ENCODE measurements around the gene CAD. TPM values are rescaled to one million over a fixed set of nuclear protein-coding genes. Genes with fewer than 3 reads are reported as not detected.

The CAD gene
- total RNA-seq, 2 donors from 2014 or later = 20.1 to 27.4 TPM

Other genes starting within 250 kb of the CAD start
- gene MAPRE3, start 246.7 kb upstream of the CAD start, total RNA-seq = 10 to 100 TPM; 11.4 to 16.3 TPM
- 10 to 100 TPM; 68.0 to 69.8 TPM for gene TMEM214, start 184.4 kb upstream of the CAD start, total RNA-seq
- gene AGBL5, start 165.7 kb upstream of the CAD start, total RNA-seq = 10 to 100 TPM; 20.0 to 22.9 TPM
- gene OST4, start 145.7 kb upstream of the CAD start, total RNA-seq = 100 to 1,000 TPM; 222 to 314 TPM
- gene EMILIN1, start 138.8 kb upstream of the CAD start, total RNA-seq = 100 to 1,000 TPM; 178 to 323 TPM
- 1 to 10 TPM; 5.7 to 7.8 TPM for gene KHK, start 130.6 kb upstream of the CAD start, total RNA-seq
- gene CGREF1, start 98.2 kb upstream of the CAD start, total RNA-seq = 10 to 100 TPM; 25.8 to 27.8 TPM
- under 1 TPM; 0.37 to 0.48 TPM for gene ABHD1, start 93.6 kb upstream of the CAD start, total RNA-seq
- gene PREB, start 82.7 kb upstream of the CAD start, total RNA-seq = 10 to 100 TPM; 90.7 to 92.3 TPM
- not detected for gene PRR30, start 78.0 kb upstream of the CAD start, total RNA-seq
- 10 to 100 TPM in 1 of 2 donors, 1 to 10 TPM in 1; 5.0 to 10.7 TPM for gene TCF23, start 68.4 kb upstream of the CAD start, total RNA-seq
- gene ATRAID, start 5.3 kb upstream of the CAD start, total RNA-seq = 100 to 1,000 TPM in 1 of 2 donors, 10 to 100 TPM in 1; 76.1 to 116 TPM
- 10 to 100 TPM; 15.3 to 16.8 TPM for gene SLC5A6, start 5.1 kb upstream of the CAD start, total RNA-seq
- gene SLC30A3, start 45.7 kb downstream of the CAD start, total RNA-seq = 1 to 10 TPM in 1 of 2 donors, under 1 TPM in 1; 0.24 to 1.4 TPM
- gene DNAJC5G, start 58.1 kb downstream of the CAD start, total RNA-seq = 1 to 10 TPM in 1 of 2 donors, under 1 TPM in 1; 0.19 to 1.0 TPM
- gene TRIM54, start 65.1 kb downstream of the CAD start, total RNA-seq = under 1 TPM; 0.32 to 0.52 TPM
- gene UCN, start 91.1 kb downstream of the CAD start, total RNA-seq = 1 to 10 TPM in 1 of 2 donors, under 1 TPM in 1; 0.95 to 1.2 TPM
- 10 to 100 TPM; 59.3 to 69.0 TPM for gene MPV17, start 105.7 kb downstream of the CAD start, total RNA-seq
- 10 to 100 TPM; 36.9 to 41.3 TPM for gene GTF3C2, start 139.4 kb downstream of the CAD start, total RNA-seq
- gene EIF2B4, start 153.0 kb downstream of the CAD start, total RNA-seq = 10 to 100 TPM; 30.1 to 36.2 TPM
- 10 to 100 TPM; 76.4 to 85.3 TPM for gene SNX17, start 153.2 kb downstream of the CAD start, total RNA-seq
- gene ZNF513, start 163.4 kb downstream of the CAD start, total RNA-seq = 10 to 100 TPM; 15.6 to 15.7 TPM
- gene PPM1G, start 192.2 kb downstream of the CAD start, total RNA-seq = 10 to 100 TPM; 38.8 to 41.6 TPM
- gene NRBP1, start 211.3 kb downstream of the CAD start, total RNA-seq = 10 to 100 TPM; 72.9 to 88.1 TPM
- gene KRTCAP3, start 225.0 kb downstream of the CAD start, total RNA-seq = 1 to 10 TPM in 1 of 2 donors, under 1 TPM in 1; 0.46 to 1.4 TPM